GM04503 (cell line): ENCODE data around the gene LRP6.

Experiments
- DNase-seq: peaks from one replicate; pipeline ENCODE4 v3.0.0-alpha.2; 2012; ENCODE audit warnings: low read depth

Gene LRP6

GRCh38 chr12:12214635-12215131 lies 52.2 kb downstream of the LRP6 start:
- no peak for DNase-seq

- DNase-seq = no peak
Observed at GRCh38 chr12:12214201-12214600, 52.6 kb downstream of the LRP6 start.

- no peak for DNase-seq
Observed at GRCh38 chr12:12212769-12213168, 54.1 kb downstream of the LRP6 start.

- DNase-seq = no peak
Observed at GRCh38 chr12:12210983-12211382, 55.9 kb downstream of the LRP6 start.

GRCh38 chr12:12210416-12210815 lies 56.4 kb downstream of the LRP6 start:
- DNase-seq = no peak

- DNase-seq = no peak
Observed at GRCh38 chr12:12209675-12210074, 57.2 kb downstream of the LRP6 start.

- no peak for DNase-seq
Observed at GRCh38 chr12:12209043-12209442, 57.8 kb downstream of the LRP6 start.

- no peak for DNase-seq
Observed at GRCh38 chr12:12207746-12208145, 59.1 kb downstream of the LRP6 start.

- DNase-seq = no peak
Observed at GRCh38 chr12:12206776-12207388, 60.0 kb downstream of the LRP6 start.

GRCh38 chr12:12202747-12203146 lies 64.1 kb downstream of the LRP6 start:
- DNase-seq = no peak

GRCh38 chr12:12202105-12202504 lies 64.7 kb downstream of the LRP6 start:
- DNase-seq = no peak

- DNase-seq = no peak
Observed at GRCh38 chr12:12201274-12201758, 65.5 kb downstream of the LRP6 start.

- no peak for DNase-seq
Observed at GRCh38 chr12:12200363-12200762, 66.5 kb downstream of the LRP6 start.

GRCh38 chr12:12198124-12198523 lies 68.7 kb downstream of the LRP6 start:
- no peak for DNase-seq

GRCh38 chr12:12197128-12197527 lies 69.7 kb downstream of the LRP6 start:
- DNase-seq = no peak

- no peak for DNase-seq
Observed at GRCh38 chr12:12195516-12195915, 71.3 kb downstream of the LRP6 start.

GRCh38 chr12:12195081-12195480 lies 71.8 kb downstream of the LRP6 start:
- no peak for DNase-seq

GRCh38 chr12:12194206-12194605 lies 72.6 kb downstream of the LRP6 start:
- DNase-seq = no peak

- DNase-seq = no peak
Observed at GRCh38 chr12:12191008-12191407, 75.8 kb downstream of the LRP6 start.

GRCh38 chr12:12190087-12190809 lies 76.6 kb downstream of the LRP6 start:
- DNase-seq = no peak

GRCh38 chr12:12185414-12185813 lies 81.4 kb downstream of the LRP6 start:
- DNase-seq = no peak

GRCh38 chr12:12182703-12183365 lies 84.0 kb downstream of the LRP6 start:
- DNase-seq = no peak

- no peak for DNase-seq
Observed at GRCh38 chr12:12181511-12181910, 85.3 kb downstream of the LRP6 start.
